HG02759 (cell line): ENCODE data around the gene CACNG4.

Experiments
- ATAC-seq: cut with Tn5 transposase; IDR thresholded peaks from one replicate; pipeline ENCODE4 v1.9.1; 2021; ENCODE audit warnings: mild to moderate bottlenecking, moderate library complexity; ENCODE audit not compliant: unreplicated experiment

The CACNG4 gene

DNA sequence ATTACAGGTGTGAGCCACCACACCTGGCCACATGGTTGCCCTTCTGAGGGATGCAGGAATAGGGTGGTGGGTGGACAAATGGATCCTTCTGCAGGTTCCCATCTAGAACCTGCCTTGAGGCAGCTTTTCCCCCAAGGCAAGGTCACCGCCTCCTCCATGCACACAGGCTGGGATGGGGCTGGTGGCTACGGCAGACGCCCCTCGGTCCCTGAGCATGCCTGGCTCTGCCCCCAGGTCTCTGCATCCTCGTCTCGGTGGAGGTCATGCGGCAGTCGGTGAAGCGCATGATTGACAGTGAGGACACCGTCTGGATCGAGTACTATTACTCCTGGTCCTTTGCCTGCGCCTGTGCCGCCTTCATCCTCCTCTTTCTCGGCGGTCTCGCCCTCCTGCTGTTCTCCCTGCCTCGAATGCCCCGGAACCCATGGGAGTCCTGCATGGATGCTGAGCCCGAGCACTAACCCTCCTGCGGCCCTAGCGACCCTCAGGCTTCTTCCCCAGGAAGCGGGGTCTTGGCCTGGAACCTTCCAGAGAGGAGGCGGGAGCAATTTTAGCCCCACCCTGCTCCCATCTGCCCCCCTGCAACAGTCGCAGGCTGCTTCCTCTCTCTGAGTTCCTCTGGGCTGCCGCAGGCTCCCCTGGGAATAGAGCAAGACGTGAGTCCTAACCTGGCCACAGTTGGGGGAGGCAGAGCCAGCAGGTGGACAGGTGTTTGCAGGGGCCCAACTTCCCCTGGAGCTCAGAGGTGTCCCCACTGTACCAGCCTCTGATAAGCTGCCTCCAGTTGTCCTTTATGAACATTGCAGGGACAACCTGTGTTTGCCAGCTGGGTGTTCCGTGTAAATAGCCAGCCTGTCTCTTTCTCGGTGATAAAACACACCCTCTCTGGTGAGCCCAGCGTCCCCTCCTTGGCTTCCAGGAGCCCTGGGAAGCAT is 91.6 kb downstream of the CACNG4 start:
- ATAC-seq, result no peak

DNA sequence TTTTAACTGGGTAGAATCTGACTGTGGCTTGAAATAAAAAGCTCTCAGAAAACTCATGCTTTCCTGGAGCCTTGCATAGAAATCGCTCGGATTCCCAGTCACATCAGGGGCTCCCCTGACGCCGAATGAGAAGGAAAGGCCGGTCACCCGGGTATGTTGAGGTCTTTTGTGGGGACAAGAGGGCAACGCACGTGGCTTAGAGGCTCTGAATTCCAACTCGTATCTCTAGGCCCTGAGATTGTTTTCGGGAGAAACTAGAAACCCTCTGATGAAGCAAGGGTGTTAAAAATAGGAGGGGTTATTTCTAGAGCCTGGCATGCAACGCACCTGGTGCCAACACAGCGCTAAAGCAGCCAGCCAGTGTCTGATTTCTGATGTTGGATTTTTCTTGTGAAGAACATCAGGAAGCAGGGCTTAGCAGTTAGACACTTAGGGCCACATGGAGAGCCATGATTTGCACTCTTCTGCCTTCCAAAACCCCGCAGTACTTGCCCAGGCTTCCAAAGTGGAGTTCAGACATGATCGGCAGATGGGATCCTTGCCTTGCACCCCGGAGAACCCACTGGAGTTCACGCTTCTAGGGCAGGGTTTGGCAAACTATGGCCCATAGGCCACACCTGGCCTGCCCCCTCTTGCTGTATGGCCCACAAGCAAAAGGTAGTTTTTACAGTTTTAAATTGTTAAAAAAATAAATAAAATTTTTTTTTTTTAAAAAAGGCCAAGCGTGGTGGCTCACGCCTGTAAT is 92.4 kb downstream of the CACNG4 start:
- ATAC-seq, result no peak

DNA sequence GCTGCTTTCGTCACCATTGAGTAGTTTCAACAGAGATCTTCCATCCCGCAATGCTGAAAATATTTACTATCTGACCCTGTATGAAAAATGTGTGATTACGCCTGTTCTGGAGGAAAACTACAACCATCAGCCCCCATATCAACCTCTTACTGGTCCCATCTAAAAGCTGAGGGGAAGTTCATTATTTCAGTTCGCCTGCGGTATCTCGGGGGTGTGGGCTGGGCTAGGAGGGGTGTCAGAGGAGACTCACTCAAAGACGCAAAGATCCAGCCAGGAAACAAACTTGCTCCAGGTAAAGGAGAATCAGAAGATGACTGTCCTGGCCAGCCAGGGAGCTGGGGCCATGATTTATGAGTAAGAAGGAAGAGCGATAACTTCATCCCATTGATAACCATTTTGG is 93.5 kb downstream of the CACNG4 start:
- no peak for ATAC-seq

DNA sequence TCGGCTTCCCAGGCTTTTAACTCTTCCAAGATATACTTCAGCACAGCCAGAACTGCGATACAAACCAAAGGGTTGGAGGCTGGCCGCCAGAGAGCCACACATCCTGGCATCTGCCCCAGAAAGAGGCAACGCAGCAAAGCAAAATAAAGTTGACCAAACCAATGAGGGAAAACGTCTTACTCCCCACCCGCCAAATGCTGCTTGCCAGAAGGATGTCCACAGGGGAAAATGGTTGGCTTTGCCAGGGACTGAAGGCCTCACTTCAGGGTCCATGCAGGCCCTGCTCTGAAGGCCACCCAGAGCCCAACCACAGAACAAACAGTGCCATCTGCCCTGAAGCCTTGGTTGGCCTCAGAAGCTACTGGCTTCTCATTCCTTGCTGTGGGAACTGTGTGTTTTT is 94.9 kb downstream of the CACNG4 start:
- ATAC-seq, result no peak

GRCh38 chr17:67063141-67063540 is 98.6 kb downstream of the CACNG4 start:
- ATAC-seq, result no peak

- ATAC-seq, result no peak
These were observed 102.2 kb downstream of the CACNG4 start for GRCh38 chr17:67066717-67067116.

GRCh38 chr17:67067571-67068482 is 103.3 kb downstream of the CACNG4 start:
- ATAC-seq, result no peak

DNA sequence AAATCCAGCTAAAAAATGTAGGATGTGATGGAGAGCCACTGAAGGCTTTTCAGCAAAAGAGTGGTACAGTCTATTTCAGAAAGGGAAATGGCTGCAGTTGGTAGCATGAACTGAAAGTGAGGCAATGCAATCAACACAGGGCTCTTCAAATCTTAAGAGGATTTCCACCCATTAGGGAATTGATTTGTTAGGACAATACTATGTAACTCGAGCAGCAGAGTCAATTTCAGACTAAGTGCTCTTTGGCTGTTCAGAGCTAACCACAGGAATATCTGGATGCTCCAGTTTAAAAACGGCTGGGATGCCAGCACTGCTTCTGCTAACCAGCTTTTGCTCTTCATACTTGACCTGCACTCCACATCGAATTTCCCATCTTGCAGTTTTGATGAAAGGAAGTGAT is 104.5 kb downstream of the CACNG4 start:
- no peak for ATAC-seq

DNA sequence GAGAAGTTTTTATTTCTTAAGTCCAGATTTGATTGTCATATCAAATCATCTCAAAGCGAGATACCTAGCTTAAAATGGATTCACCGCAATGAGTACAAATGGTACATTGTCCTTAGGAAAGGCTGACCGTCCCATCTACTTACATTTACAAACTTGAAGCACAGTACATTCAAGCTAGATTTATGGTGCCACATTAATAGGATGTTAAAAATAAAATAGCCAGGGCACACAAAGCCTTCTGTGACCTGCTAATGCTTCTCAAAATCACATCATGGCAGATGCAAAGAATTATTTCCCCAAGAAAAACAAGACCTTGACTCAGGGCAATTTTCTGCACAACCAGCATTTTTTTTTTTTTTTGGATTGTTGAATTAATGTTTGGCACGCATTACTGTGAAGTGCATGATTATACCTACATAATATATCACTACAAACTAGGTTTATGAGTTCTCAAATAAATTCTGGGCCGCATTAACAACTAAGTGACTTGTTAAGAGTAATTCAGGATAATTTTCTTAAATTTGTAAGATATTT is 105.2 kb downstream of the CACNG4 start:
- no peak for ATAC-seq

DNA sequence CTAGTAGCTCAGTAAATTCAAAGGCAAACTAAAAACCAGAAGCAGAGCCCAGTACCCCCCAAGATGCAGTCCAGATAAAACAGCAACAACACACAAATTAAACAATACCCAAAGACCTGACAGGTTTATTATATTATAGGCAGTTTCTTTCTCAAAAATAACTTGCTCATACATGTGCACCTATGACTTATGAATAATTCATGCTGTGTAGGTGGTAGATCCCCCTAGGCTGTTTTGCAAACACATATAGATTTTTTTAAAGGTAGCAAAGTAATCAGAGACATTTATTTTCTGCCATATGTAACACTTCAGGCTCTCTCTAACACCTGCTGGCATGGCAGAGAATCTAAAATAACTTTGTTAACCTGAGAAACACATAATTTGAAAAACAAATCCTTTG is 107.1 kb downstream of the CACNG4 start:
- ATAC-seq, result no peak

DNA sequence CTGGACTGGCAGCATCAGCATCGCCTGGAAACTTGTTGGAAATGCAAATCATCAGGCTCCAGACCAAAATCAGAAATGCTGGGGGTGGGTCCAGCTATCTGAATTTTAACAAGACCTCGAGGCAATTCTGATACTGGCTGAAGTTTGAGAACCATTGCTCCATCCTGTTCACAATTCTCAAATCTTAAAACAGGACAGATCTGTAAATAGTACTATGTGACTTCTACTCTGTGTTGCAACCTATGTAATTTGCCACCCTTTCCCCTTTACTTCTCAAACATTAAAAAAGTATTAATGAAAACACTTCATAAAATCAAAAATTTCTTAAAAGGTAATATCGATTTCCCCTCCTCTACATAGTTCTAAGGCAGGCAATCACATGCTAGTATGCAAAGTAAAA is 108.4 kb downstream of the CACNG4 start:
- ATAC-seq, result no peak

DNA sequence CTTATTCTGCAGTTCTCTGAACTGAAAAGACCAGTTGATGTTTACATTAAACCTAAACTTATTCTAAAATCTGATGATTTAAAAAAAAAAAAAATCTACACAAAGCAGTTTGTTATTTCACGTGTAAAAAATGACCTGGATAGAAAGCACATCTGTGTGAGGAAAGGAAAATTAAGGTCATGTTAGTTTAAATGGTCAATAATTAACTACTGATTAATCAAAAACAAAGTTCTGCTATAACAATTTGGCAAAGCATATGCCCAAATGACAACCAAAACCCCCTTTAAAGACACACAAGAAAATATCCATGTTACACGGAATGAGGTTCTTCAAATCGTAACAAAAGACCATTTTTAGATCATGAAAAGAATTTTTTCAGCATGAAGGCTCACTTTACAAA is 110.3 kb downstream of the CACNG4 start:
- ATAC-seq, result no peak

- no peak for ATAC-seq
These were observed 111.8 kb downstream of the CACNG4 start for GRCh38 chr17:67076290-67076689.

GRCh38 chr17:67078292-67078691 is 113.8 kb downstream of the CACNG4 start:
- no peak for ATAC-seq

- no peak for ATAC-seq
These were observed 115.0 kb downstream of the CACNG4 start for GRCh38 chr17:67079491-67079890.

GRCh38 chr17:67080804-67081203 is 116.3 kb downstream of the CACNG4 start:
- no peak for ATAC-seq

DNA sequence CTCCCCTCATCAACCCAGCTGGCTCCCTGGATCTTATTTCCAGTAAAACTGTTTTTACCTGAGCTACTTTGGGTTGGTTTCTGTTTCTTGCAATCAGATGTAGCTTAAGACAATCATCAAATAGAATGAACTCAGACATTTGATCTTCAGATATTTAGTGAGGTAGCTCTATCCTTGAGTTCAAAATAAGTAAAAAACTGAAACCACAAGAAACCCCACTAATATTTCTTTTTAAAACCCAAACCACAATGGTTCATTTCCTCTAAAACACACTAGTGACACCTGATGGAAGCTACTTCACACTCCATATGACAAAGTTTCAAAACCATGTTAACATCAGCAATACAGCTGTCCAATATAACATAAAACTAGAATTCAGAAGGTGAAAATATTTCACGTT is 117.6 kb downstream of the CACNG4 start:
- peak; percentile 81 for ATAC-seq
